OCI-LY3 (cell line): ENCODE measurements around the gene EPS15.

Source experiments
- CTCF ChIP-seq: fragments of 200-600, 300-600 bp; sonication (generic); IDR thresholded peaks from 2 replicates; pipeline ENCODE4 v1.5.1; 2014; ENCODE audit warnings: antibody characterized with exemption, low read length, low read depth
- EZH2phosphoT487 ChIP-seq: fragments of 200-600 bp; shearing (Covaris generic); IDR thresholded peaks from 2 replicates; pipeline ENCODE4 v1.6.1; 2018; ENCODE audit warnings: antibody characterized with exemption, mixed run types, low read depth

- TF ChIP-seq CTCF = no peak
- TF ChIP-seq EZH2phosphoT487 = no peak
Observed at GRCh38 chr1:51415963-51416362, 103.1 kb downstream of the EPS15 start.
